ENCODE results near the gene TMED3.

TMED3 gene

GRCh38 chr15:79340315-79340602 lies 29.3 kb downstream of the TMED3 start:
- Histone ChIP-seq H3K4me3 (ENCODE audit: low read depth, low read length) (no peak overlapping the region), H3K27me3 (no peaks in the 10 kb centered on the region), H3K36me3 (no peaks in the 10 kb centered on the region), H3K4me1 (peaks cover 7% of the 10 kb centered on the region), H3K9me3 (peaks cover 5% of the 10 kb centered on the region)
- DNase-seq, result no peak
- TF ChIP-seq CTCF (IDR thresholded peaks at IDR 0.05; ENCODE audit: low read depth, low read length), result no peak

- peaks cover 7% of the 10 kb centered on the region for H3K4me1 ChIP-seq
- no peaks in the 10 kb centered on the region for H3K36me3 ChIP-seq
- H3K27me3 ChIP-seq, result no peaks in the 10 kb centered on the region
- peaks cover 8% of the 10 kb centered on the region for H3K9me3 ChIP-seq
- no peak for TF ChIP-seq CTCF (IDR thresholded peaks at IDR 0.05; ENCODE audit: low read depth, low read length)
- peak overlapping the region; percentile 43 for H3K4me3 ChIP-seq (ENCODE audit: low read depth, low read length)
- peak; percentile 34 for DNase-seq
Measured at GRCh38 chr15:79341396-79341795, 30.5 kb downstream of the TMED3 start.

GRCh38 chr15:79349525-79349924 lies 38.6 kb downstream of the TMED3 start:
- TF ChIP-seq CTCF (IDR thresholded peaks at IDR 0.05; ENCODE audit: low read depth, low read length), result no peak
- peaks cover 27% of the 10 kb centered on the region for H3K4me1 ChIP-seq
- H3K4me3 ChIP-seq (ENCODE audit: low read depth, low read length), result no peak overlapping the region
- H3K36me3 ChIP-seq, result no peaks in the 10 kb centered on the region
- peaks cover 5% of the 10 kb centered on the region for H3K9me3 ChIP-seq
- DNase-seq, result peak; percentile 87
- no peaks in the 10 kb centered on the region for H3K27me3 ChIP-seq

- Histone ChIP-seq H3K27me3 (no peaks in the 10 kb centered on the region), H3K4me3 (ENCODE audit: low read depth, low read length) (no peak overlapping the region), H3K4me1 (peaks cover 27% of the 10 kb centered on the region), H3K9me3 (no peaks in the 10 kb centered on the region; the same call in 1 of the 2 replicates), H3K36me3 (no peaks in the 10 kb centered on the region)
- DNase-seq, result no peak
- TF ChIP-seq CTCF (IDR thresholded peaks at IDR 0.05; ENCODE audit: low read depth, low read length), result no peak
Measured at GRCh38 chr15:79352206-79352605, 41.3 kb downstream of the TMED3 start.

GRCh38 chr15:79357566-79357965 lies 46.7 kb downstream of the TMED3 start:
- DNase-seq, result no peak
- no peak for TF ChIP-seq CTCF (IDR thresholded peaks at IDR 0.05; ENCODE audit: low read depth, low read length)

GRCh38 chr15:79358069-79358468 lies 47.2 kb downstream of the TMED3 start:
- Histone ChIP-seq H3K36me3 (no peaks in the 10 kb centered on the region), H3K9me3 (no peaks in the 10 kb centered on the region), H3K27me3 (no peaks in the 10 kb centered on the region), H3K4me1 (peaks cover 15% of the 10 kb centered on the region), H3K4me3 (ENCODE audit: low read depth, low read length) (no peak overlapping the region)
- no peak for TF ChIP-seq CTCF (IDR thresholded peaks at IDR 0.05; ENCODE audit: low read depth, low read length)
- DNase-seq, result no peak

More at GRCh38 chr15:79357566-79357965, 46.7 kb downstream of the TMED3 start:
- peaks cover 11% of the 10 kb centered on the region for H3K4me1 ChIP-seq
- H3K36me3 ChIP-seq, result no peaks in the 10 kb centered on the region
- H3K27me3 ChIP-seq, result no peaks in the 10 kb centered on the region
- no peaks in the 10 kb centered on the region for H3K9me3 ChIP-seq
- no peak overlapping the region for H3K4me3 ChIP-seq (ENCODE audit: low read depth, low read length)

Data from BE2C (cell line).